HEK293 (cell line): ENCODE results near the gene MTR.

Experiments used
- CTCF ChIA-PET: fragments of 350-600 bp; formaldehyde crosslinking; extraction: SDS; loops from one replicate; lab custom pipeline; 2021; ENCODE audit warnings: antibody characterized with exemption; lab: Yijun Ruan, JAX
- POLR2A ChIA-PET: fragments of 300-600 bp; formaldehyde crosslinking; extraction: SDS; loops from one replicate; lab custom pipeline; 2020; ENCODE audit warnings: antibody characterized with exemption, inconsistent platforms; lab: Yijun Ruan, JAX
- H3K27ac ChIP-seq: fragments of 200-500 bp; sonication (Bioruptor generic); 2 replicates; pipeline ENCODE4 v1.5.1; 2014; ENCODE audit warnings: low read depth, low read length, control low read depth, inconsistent platforms; ENCODE audit errors: extremely low read depth
- H3K36me3 ChIP-seq, 2 experiments: fragments of 200-500 bp in 1 of 2; sonication (Bioruptor generic) in 1 of 2; 1 replicate in 1 of 2; 2 replicates in 1 of 2; pipeline ENCODE4 v1.5.1; 2014 to 2017; ENCODE audit warnings: inconsistent platforms in 2 of 2, low read length in 2 of 2; ENCODE audit not compliant: control insufficient read depth in 2 of 2, insufficient read depth in 1 of 2
- H3K4me1 ChIP-seq: fragments of 200-500 bp; sonication (Bioruptor generic); 2 replicates; pipeline ENCODE4 v1.5.1; 2014; ENCODE audit warnings: mild to moderate bottlenecking, low read length, inconsistent platforms; ENCODE audit not compliant: control insufficient read depth, insufficient read depth
- H3K4me3 ChIP-seq: 2 replicates; pipeline ENCODE4 v1.5.1; 2011; ENCODE audit warnings: low read depth, mild to moderate bottlenecking, control low read depth, low read length, moderate library complexity
- H3K9me3 ChIP-seq: fragments of 200-500 bp; sonication (Bioruptor generic); 2 replicates; pipeline ENCODE4 v1.5.1; 2014; ENCODE audit warnings: low read depth, low read length, inconsistent platforms; ENCODE audit not compliant: control insufficient read depth, insufficient read depth
- BCL11B ChIP-seq: fragments of 450-650 bp; formaldehyde crosslinking; IDR thresholded peaks from 2 replicates; pipeline ENCODE4 v1.5.1; 2016; ENCODE audit warnings: low read depth, missing biosample characterization, missing genetic modification characterization
- FEZF1 ChIP-seq: fragments of 450-650 bp; formaldehyde crosslinking; IDR thresholded peaks from 2 replicates; pipeline ENCODE4 v1.5.1; 2016; ENCODE audit warnings: missing biosample characterization, missing genetic modification characterization
- IKZF3 ChIP-seq: fragments of 450-650 bp; IDR thresholded peaks from 2 replicates; pipeline ENCODE4 v1.5.0; 2018; ENCODE audit warnings: missing biosample characterization, mild to moderate bottlenecking, missing genetic modification characterization, moderate library complexity
- KLF1 ChIP-seq: fragments of 450-650 bp; formaldehyde crosslinking; IDR thresholded peaks from 2 replicates; pipeline ENCODE4 v1.5.1; 2016; ENCODE audit warnings: missing biosample characterization, missing genetic modification characterization
- KLF17 ChIP-seq: fragments of 450-650 bp; formaldehyde crosslinking; IDR thresholded peaks from 2 replicates; pipeline ENCODE4 v1.5.1; 2016; ENCODE audit warnings: missing biosample characterization, missing genetic modification characterization
- ZBTB49 ChIP-seq: fragments of 450-650 bp; formaldehyde crosslinking; IDR thresholded peaks from 2 replicates; pipeline ENCODE4 v1.5.1; 2016; ENCODE audit warnings: missing biosample characterization, missing genetic modification characterization, low read depth
- ZNF140 ChIP-seq: fragments of 450-650 bp; formaldehyde crosslinking; IDR thresholded peaks from 2 replicates; pipeline ENCODE4 v1.5.1; 2016; ENCODE audit warnings: missing biosample characterization, missing genetic modification characterization
- ZNF26 ChIP-seq: fragments of 450-650 bp; formaldehyde crosslinking; IDR thresholded peaks from 2 replicates; pipeline ENCODE4 v1.5.1; 2016; ENCODE audit warnings: missing biosample characterization, missing genetic modification characterization
- ZNF513 ChIP-seq: fragments of 450-650 bp; IDR thresholded peaks from 2 replicates; pipeline ENCODE4 v1.5.1; 2018; ENCODE audit warnings: missing biosample characterization, missing genetic modification characterization
- ZNF768 ChIP-seq: fragments of 450-650 bp; formaldehyde crosslinking; IDR thresholded peaks from 2 replicates; pipeline ENCODE4 v1.5.1; 2018; ENCODE audit warnings: missing biosample characterization, mild to moderate bottlenecking, missing genetic modification characterization
- ZSCAN23 ChIP-seq: fragments of 450-650 bp; formaldehyde crosslinking; IDR thresholded peaks from 2 replicates; pipeline ENCODE4 v1.5.1; 2016; ENCODE audit warnings: missing biosample characterization, missing genetic modification characterization
- TF ChIP-seq, protein P1 (sequence below): sonication (generic); formaldehyde crosslinking; IDR thresholded peaks from 2 replicates; pipeline ENCODE4 v1.8.1; 2022; ENCODE audit warnings: mild to moderate bottlenecking, moderate library complexity, missing genetic modification reagents
- TF ChIP-seq, protein P2 (sequence below): fragments of 450-650 bp; formaldehyde crosslinking; IDR thresholded peaks from 2 replicates; pipeline ENCODE4 v1.5.1; 2016; ENCODE audit warnings: missing biosample characterization, missing genetic modification characterization
- TF ChIP-seq, protein P3 (sequence below): fragments of 450-650 bp; formaldehyde crosslinking; conservative IDR thresholded peaks from 2 replicates; pipeline ENCODE4 v1.5.1; 2016; ENCODE audit warnings: low read depth, missing biosample characterization, missing genetic modification characterization
- TF ChIP-seq, protein P4 (sequence below): fragments of 450-650 bp; formaldehyde crosslinking; conservative IDR thresholded peaks from 2 replicates; pipeline ENCODE4 v1.5.1; 2016; ENCODE audit warnings: low read depth, missing biosample characterization, missing genetic modification characterization
- TF ChIP-seq, protein P5 (sequence below): fragments of 450-650 bp; formaldehyde crosslinking; IDR thresholded peaks from 2 replicates; pipeline ENCODE4 v1.5.1; 2016; ENCODE audit warnings: missing biosample characterization, missing genetic modification characterization

Gene MTR

DNA sequence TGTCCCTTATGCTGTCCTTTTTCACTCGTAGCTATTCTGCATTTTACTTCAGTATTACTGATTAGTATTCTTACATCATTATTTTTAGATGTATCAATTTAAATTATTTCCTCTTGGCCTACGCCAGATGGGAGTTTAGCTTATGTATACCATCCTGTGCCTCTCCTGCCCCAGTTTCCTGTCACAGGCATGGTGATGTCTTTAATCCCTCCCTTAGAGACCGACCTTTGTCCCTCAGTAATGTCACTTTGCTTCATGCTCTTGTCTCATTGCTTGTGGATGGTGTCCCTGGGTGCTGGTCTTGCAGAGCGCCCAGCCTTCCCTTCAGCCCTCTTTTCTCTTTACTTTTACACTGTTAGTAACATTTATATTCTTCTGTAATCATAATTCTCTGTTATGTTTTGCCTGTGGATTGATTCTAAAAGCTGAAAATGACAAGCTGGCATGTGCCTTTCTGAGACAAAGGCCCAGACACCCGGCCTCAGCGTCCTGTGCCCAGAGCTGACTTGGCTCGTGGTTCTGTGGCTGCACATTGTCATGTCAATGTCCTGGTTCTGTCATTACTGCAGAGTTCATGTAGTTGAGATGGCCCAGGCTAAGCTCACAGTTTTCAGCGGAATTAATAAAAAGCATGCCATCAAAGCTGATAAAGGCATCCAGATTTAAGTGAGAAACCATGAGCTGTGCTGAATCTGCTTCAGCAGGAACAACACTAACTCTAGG lies 100.7 kb downstream of the MTR start (continued):
- no peak for TF ChIP-seq ZBTB49 (tag by site-specific recombination)
- no peak for TF ChIP-seq ZNF140
- no peak for TF ChIP-seq ZNF768 (tag by site-specific recombination)
- TF ChIP-seq KLF1 = no peak
- TF ChIP-seq BCL11B (tag by site-specific recombination) = no peak
- TF ChIP-seq, protein P1, sequence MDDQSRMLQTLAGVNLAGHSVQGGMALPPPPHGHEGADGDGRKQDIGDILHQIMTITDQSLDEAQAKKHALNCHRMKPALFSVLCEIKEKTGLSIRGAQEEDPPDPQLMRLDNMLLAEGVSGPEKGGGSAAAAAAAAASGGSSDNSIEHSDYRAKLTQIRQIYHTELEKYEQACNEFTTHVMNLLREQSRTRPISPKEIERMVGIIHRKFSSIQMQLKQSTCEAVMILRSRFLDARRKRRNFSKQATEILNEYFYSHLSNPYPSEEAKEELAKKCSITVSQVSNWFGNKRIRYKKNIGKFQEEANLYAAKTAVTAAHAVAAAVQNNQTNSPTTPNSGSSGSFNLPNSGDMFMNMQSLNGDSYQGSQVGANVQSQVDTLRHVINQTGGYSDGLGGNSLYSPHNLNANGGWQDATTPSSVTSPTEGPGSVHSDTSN (CRISPR knock-in tag) = no peak
- TF ChIP-seq FEZF1 (tag by site-specific recombination) = no peak
- TF ChIP-seq ZNF513 (tag by site-specific recombination) = no peak
- TF ChIP-seq ZNF26 = no peak
- TF ChIP-seq ZSCAN23 (tag by site-specific recombination) = no peak

GRCh38 chr1:236896716-236897115 lies 101.6 kb downstream of the MTR start:
- Histone ChIP-seq H3K27ac (no peak overlapping the region), H3K9me3 (no peaks in the 10 kb centered on the region), H3K4me1 (no peaks in the 10 kb centered on the region), H3K36me3 (peaks cover 50 to 87% of the 10 kb centered on the region in 2 experiments), H3K4me3 (no peak overlapping the region)
- TF ChIP-seq IKZF3 (tag by site-specific recombination) (no peak), KLF17 (tag by site-specific recombination) (no peak)
- TF ChIP-seq, protein P2, sequence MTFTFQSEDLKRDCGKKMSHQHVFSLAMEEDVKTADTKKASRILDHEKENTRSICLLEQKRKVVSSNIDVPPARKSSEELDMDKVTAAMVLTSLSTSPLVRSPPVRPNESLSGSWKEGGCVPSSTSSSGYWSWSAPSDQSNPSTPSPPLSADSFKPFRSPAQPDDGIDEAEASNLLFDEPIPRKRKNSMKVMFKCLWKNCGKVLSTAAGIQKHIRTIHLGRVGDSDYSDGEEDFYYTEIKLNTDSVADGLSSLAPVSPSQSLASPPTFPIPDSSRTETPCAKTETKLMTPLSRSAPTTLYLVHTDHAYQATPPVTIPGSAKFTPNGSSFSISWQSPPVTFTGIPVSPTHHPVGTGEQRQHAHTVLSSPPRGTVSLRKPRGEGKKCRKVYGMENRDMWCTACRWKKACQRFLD (tag by site-specific recombination) = no peak
- TF ChIP-seq, protein P3, sequence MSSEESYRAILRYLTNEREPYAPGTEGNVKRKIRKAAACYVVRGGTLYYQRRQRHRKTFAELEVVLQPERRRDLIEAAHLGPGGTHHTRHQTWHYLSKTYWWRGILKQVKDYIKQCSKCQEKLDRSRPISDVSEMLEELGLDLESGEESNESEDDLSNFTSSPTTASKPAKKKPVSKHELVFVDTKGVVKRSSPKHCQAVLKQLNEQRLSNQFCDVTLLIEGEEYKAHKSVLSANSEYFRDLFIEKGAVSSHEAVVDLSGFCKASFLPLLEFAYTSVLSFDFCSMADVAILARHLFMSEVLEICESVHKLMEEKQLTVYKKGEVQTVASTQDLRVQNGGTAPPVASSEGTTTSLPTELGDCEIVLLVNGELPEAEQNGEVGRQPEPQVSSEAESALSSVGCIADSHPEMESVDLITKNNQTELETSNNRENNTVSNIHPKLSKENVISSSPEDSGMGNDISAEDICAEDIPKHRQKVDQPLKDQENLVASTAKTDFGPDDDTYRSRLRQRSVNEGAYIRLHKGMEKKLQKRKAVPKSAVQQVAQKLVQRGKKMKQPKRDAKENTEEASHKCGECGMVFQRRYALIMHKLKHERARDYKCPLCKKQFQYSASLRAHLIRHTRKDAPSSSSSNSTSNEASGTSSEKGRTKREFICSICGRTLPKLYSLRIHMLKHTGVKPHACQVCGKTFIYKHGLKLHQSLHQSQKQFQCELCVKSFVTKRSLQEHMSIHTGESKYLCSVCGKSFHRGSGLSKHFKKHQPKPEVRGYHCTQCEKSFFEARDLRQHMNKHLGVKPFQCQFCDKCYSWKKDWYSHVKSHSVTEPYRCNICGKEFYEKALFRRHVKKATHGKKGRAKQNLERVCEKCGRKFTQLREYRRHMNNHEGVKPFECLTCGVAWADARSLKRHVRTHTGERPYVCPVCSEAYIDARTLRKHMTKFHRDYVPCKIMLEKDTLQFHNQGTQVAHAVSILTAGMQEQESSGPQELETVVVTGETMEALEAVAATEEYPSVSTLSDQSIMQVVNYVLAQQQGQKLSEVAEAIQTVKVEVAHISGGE (tag by site-specific recombination) = no peak
- TF ChIP-seq, protein P4, sequence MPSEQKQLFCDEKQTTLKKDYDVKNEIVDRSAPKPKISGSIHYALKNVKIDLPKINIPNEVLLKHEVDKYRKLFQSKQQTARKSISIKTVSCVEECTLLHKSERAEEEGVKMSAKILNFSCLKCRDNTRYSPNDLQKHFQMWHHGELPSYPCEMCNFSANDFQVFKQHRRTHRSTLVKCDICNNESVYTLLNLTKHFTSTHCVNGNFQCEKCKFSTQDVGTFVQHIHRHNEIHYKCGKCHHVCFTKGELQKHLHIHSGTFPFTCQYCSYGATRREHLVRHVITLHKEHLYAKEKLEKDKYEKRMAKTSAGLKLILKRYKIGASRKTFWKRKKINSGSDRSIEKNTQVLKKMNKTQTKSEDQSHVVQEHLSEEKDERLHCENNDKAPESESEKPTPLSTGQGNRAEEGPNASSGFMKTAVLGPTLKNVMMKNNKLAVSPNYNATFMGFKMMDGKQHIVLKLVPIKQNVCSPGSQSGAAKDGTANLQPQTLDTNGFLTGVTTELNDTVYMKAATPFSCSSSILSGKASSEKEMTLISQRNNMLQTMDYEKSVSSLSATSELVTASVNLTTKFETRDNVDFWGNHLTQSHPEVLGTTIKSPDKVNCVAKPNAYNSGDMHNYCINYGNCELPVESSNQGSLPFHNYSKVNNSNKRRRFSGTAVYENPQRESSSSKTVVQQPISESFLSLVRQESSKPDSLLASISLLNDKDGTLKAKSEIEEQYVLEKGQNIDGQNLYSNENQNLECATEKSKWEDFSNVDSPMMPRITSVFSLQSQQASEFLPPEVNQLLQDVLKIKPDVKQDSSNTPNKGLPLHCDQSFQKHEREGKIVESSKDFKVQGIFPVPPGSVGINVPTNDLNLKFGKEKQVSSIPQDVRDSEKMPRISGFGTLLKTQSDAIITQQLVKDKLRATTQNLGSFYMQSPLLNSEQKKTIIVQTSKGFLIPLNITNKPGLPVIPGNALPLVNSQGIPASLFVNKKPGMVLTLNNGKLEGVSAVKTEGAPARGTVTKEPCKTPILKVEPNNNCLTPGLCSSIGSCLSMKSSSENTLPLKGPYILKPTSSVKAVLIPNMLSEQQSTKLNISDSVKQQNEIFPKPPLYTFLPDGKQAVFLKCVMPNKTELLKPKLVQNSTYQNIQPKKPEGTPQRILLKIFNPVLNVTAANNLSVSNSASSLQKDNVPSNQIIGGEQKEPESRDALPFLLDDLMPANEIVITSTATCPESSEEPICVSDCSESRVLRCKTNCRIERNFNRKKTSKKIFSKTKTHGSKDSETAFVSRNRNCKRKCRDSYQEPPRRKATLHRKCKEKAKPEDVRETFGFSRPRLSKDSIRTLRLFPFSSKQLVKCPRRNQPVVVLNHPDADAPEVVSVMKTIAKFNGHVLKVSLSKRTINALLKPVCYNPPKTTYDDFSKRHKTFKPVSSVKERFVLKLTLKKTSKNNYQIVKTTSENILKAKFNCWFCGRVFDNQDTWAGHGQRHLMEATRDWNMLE (tag by site-specific recombination) = no peak
- TF ChIP-seq, protein P5, sequence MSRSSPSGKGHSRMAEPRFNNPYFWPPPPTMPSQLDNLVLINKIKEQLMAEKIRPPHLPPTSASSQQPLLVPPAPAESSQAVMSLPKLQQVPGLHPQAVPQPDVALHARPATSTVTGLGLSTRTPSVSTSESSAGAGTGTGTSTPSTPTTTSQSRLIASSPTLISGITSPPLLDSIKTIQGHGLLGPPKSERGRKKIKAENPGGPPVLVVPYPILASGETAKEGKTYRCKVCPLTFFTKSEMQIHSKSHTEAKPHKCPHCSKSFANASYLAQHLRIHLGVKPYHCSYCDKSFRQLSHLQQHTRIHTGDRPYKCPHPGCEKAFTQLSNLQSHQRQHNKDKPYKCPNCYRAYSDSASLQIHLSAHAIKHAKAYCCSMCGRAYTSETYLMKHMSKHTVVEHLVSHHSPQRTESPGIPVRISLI = no peak
- POLR2A ChIA-PET = no interaction called here
- CTCF ChIA-PET = interaction anchor here (0.6 to 1.7 kb wide), 3 partner anchors 22 to 490 kb away, joined by 3 to 8 read pairs (median 3); no protein-coding TSS in a partner anchor
